HG02884 (cell line): Measurements from ENCODE around the gene KCNC3.

Experiments
- ATAC-seq: cut with Tn5 transposase; IDR thresholded peaks from one replicate; pipeline ENCODE4 v1.9.1; 2021; ENCODE audit warnings: mild to moderate bottlenecking, moderate library complexity; ENCODE audit not compliant: unreplicated experiment

The KCNC3 gene

DNA sequence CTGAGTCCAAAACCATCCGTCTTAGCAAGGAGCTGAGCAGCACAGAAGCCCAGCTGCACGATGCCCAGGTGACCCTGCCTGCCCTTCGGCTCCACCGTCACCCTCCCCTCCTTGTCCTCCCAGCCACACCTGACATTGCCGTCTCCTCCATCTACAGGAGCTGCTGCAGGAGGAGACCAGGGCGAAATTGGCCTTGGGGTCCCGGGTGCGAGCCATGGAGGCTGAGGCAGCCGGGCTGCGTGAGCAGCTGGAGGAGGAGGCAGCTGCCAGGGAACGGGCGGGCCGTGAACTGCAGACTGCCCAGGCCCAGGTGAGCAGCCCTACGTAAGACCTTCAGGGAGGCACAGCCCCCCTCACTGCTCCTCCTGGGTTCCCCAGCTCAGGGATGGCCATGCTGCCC, 49.1 kb downstream of the KCNC3 start:
- no peak for ATAC-seq

DNA sequence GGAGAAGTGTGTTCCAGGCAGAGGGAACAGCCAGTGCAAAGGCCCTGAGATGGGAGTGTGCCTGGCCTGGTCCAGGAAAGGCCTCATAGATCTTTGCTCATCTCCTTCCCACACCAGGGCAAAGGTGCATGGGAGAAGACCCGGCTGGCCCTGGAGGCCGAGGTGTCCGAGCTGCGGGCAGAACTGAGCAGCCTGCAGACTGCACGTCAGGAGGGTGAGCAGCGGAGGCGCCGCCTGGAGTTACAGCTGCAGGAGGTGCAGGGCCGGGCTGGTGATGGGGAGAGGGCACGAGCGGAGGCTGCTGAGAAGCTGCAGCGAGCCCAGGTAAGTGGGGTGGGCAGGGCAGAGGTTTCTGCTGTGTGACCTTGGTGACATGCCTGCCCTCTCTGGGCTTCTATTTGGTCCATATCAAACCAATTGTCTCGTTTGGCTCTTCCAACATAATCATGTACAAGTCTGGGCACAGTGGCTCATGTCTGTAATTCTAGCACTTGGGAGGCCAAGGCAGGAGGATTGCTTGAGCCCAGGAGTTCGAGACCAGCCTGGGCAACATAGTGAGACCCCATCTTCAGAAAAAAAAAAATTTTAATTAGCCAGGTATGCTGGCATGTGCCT, 51.1 kb downstream of the KCNC3 start:
- no peak for ATAC-seq

DNA sequence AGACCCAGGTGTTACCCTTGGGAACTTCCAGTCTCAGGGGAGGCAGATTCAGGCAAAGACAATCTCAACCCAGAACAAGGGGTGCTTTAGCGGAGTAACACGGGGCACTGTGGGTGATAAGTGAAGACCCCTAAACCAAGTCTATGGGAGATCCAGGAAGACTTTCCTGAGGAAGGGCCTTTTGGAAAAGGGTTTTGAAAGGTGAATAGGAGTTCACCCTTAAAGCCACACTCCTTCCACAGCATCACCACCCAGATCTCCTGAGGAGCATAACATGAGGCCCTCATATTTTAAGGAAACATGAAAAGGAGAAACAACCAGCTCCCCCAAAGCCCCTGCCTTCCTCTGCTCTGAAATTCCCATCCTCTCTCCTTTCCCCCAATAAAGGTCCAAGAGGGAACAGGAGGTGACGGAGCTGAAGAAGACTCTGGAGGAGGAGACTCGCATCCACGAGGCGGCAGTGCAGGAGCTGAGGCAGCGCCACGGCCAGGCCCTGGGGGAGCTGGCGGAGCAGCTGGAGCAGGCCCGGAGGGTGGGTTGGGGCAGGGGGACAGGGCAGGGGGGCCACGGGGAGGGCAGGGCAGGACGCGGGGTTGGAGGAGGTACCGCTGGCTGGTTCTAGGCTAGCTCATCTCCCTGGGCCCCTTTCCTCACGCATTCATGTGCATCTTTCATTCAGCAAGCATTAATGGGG, 52.7 kb downstream of the KCNC3 start:
- no peak for ATAC-seq

DNA sequence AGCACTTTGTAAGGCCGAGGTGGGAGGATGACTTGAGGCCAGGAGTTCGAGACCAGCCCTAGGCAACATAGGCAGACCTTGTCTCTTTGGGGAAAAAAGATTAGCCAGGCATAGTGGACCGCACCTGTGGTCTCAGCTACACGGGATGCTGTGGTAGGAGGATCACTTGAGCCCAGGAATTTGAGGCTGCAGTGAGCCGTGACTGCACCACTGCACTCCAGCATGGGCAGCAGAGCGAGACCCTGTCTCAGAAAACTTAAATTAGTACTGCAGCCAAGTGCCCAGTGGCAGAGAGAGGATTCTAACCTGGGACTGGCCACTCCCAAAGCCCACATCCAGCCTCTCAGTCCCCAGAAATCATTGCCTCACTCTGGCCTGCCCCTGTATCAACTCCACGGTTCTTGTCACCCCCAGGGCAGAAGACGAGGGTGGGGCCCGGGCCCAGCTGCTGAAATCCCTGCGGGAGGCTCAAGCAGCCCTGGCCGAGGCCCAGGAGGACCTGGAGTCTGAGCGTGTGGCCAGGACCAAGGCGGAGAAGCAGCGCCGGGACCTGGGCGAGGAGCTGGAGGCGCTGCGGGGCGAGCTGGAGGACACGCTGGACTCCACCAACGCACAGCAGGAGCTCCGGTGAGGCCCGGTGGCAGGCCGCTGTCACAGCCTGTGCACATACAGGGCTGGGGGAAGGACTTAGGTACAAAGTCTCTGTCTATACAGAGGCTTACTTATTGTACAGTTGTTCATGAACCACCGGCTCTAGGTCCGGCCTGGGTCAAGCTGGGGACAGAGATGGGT, 53.4 kb downstream of the KCNC3 start:
- no peak for ATAC-seq

DNA sequence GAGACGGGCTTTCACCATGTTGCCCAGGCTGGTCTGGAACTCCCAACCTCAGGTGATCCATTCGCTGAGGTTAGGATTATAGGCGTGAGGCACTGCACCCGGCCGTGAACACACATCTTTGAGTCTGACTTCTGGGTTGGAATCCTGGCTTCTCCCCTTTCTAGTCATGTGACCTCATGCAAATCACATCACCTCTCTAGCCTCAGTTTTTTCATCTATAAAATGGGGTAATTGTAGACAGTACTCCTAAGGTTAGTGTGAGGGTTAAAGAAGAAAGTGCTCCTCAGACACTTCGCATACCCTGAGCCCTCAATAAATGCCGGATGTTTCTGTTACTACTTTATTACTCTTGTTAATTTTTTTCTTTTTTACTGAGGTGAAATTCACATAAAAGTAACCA, 55.4 kb downstream of the KCNC3 start:
- ATAC-seq: no peak

DNA sequence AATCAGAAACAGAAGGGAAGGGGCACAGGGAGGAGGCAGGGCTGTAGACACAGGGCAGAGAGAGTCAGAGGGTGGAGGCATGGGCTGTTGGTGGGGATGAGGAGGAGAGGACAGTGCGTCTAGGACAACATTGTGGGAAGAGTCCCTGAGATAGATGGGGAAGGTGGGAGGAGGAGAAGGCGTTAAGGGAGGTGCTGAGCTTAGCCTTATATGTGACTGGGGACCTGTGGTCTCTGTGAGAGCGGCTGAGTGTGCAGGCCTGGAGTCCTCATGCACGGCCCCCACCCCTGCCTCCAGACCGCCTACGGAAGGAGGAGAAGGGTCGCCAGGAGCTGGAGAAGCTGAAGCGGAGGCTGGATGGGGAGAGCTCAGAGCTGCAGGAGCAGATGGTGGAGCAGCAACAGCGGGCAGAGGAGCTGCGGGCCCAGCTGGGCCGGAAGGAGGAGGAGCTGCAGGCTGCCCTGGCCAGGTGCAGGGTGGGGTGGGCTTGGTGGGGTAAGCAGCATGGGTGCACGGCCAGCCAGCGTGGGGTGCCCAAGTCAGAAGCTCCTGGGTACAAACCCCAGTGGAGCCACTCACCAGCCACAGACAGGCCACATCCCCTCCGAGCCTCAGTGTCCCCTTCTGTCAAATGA, 56.8 kb downstream of the KCNC3 start:
- no peak for ATAC-seq

DNA sequence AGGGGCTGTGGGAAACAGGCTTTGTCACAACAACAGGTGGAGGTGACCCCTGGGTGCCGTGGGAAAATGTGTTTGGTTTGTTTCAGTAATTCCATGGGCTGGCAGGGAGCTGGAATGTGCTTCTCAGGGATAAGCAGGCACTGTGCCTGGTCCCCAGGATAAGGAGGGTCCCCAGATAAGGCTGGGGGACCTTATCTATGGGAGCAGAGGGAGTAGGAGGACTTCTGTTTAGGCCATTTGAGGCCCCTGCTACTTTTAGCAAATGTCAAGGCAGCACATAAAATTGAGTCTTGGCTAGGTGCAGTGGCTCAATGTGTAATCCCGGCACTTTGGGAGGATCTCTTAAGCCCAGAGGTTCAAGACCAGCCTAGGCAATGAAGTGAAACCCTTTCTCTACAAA, 59.5 kb downstream of the KCNC3 start:
- ATAC-seq: no peak

DNA sequence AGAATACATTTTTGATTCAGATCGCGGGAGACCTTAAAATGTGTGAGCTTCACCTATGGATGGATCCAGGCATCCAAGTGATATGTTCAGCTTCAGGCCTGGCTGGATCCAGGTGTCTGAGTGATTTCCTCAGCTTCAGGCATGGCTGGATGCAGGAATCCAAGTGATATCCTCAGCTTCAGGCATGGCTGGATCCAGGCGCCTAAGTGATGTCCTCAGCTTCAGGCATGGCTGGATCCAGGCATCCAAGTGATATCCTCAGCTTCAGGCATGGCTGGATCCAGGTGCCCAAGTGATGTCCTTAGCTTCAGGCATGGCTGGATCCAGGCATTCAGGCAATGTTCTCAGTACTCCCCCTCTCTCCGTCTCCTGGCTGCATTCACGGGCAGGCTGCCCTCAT, 60.7 kb downstream of the KCNC3 start:
- ATAC-seq: no peak

DNA sequence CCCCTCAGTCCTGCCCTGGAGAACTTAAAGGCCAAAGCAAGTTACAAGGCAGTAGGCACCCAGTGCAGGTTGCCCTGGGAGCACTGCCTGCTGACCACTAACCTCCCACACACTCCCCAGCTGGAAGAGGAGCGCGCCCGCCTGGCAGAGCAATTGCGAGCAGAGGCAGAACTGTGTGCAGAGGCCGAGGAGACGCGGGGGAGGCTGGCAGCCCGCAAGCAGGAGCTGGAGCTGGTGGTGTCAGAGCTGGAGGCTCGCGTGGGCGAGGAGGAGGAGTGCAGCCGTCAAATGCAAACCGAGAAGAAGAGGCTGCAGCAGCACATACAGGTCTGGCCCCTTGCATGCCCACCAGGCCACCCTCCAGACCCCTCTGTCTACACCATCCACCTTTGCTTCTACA, 61.1 kb downstream of the KCNC3 start:
- no peak for ATAC-seq

DNA sequence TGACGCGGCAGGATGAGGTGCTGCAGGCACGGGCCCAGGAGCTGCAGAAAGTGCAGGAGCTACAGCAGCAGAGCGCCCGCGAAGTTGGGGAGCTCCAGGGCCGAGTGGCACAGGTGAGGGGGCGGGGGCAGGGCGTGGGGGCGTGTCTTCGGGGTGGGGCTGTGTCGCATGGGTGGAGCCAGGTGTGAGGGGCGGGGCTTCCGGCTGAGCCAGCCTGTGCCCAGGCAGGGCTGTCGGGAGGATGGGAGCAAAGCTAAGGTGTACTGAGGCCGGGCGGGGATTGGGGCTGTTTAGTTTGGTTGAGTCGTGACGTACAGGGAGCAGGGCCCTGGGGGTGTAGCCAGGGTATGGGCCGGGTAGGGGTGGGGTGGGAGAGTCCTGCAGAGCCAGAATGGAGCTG, 62.3 kb downstream of the KCNC3 start:
- ATAC-seq: no peak

DNA sequence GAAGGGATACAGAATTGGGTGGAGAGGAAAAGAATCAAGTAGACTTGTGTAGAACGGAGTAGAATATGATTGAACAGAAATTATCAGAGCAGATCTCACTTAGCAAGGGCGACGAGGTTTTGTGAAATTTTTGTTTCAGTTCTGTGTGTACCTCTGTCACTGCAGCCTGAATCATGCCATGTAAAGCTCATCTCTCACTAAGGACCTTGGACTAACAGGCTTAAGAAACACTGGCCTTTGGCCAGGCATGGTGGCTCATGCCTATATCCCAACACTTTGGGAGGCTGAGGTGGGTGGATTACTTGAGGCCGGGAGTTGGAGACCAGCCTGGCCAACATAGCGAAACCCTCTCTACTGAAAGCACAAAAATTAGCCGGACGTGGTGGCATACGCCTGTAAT, 63.1 kb downstream of the KCNC3 start:
- no peak for ATAC-seq

DNA sequence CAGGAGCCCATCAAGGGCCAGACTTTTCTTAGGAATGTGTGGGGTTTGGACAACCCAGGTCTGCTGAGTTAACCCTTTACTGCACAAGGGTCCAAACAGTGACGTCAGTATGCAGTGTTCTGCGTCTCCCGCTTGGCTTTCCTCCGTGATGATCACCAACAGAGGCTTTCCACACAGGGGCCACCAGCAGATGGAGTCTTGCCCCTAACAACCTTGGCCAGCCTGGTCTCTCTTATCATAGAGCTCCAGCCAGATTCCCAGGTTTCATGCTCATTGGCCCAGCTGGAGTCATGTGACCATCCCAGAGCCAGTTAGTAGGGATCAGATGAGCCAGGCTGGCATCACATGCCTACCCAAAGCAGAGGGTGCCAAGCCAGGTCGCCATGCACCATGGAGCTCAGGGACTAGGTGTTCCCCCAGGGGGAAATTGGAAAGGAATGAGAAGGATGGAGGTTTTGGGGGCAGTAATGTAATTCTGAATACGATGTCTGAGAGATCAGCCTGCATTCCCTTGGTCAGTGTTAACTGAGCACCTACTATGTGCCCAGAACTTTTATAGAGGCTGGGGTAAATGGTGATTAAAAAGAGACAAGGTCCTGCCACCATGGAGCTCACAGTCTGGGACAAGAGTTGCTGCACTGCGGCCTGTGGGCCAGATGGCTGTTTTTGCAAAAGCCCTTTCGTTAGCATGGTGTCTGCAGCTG, 64.5 kb downstream of the KCNC3 start:
- no peak for ATAC-seq

DNA sequence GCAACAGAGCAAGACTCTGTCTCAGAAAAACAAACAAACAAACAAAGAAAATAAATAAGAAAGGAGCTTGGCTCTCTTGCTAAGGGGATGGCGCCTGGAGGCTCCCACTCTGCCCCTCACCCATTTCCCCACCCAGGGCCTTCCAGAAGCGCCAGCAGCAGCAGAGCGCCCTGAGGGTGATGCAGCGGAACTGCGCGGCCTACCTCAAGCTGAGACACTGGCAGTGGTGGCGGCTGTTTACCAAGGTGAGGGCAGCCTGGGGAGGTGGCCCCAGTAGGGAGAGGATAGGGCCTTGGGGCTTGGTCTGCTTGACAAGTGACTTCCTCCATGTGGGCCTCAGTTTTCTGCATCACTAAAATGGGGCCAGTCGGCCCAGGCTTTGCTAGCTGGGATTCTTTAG, 66.0 kb downstream of the KCNC3 start:
- no peak for ATAC-seq
